ENCODE data around the gene CUX1.
"Not testable (repeated sequence)": the region's sequence is repeated elsewhere in the genome, so short reads cannot be mapped to it uniquely, and the experiment has no call there.

CUX1 gene

DNA sequence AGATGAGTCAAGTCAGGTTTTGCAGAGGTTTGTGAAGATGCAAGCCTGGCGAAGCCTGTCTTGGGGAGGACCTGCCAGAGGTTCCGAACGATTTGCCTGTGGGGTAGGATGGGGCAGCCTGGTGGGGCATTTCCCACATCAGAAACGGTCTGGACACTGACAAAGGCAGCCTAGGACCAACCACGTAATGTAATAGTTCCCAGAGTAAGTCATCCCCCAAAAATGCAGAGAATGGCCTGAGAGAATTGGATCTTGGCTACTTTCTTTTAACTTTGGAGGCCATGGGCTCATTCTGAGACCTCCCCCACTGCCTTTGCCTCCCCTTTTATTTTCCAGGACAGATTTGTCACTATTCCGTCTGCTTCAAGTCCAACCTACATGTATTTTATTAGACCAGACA lies 300.3 kb downstream of the CUX1 start:
- DNase-seq, result no peak

- no peak for DNase-seq
These were observed 301.8 kb downstream of the CUX1 start for GRCh38 chr7:102119213-102119651.

GRCh38 chr7:102119925-102120324 lies 302.5 kb downstream of the CUX1 start:
- DNase-seq, result no peak

GRCh38 chr7:102120666-102121195 lies 303.3 kb downstream of the CUX1 start:
- DNase-seq, result no peak

- no peak for DNase-seq
These were observed 304.6 kb downstream of the CUX1 start for GRCh38 chr7:102122026-102122425.

GRCh38 chr7:102125127-102125596 lies 307.7 kb downstream of the CUX1 start:
- peak; percentile 27 for DNase-seq

GRCh38 chr7:102128303-102128702 lies 310.9 kb downstream of the CUX1 start:
- DNase-seq, result no peak

DNA sequence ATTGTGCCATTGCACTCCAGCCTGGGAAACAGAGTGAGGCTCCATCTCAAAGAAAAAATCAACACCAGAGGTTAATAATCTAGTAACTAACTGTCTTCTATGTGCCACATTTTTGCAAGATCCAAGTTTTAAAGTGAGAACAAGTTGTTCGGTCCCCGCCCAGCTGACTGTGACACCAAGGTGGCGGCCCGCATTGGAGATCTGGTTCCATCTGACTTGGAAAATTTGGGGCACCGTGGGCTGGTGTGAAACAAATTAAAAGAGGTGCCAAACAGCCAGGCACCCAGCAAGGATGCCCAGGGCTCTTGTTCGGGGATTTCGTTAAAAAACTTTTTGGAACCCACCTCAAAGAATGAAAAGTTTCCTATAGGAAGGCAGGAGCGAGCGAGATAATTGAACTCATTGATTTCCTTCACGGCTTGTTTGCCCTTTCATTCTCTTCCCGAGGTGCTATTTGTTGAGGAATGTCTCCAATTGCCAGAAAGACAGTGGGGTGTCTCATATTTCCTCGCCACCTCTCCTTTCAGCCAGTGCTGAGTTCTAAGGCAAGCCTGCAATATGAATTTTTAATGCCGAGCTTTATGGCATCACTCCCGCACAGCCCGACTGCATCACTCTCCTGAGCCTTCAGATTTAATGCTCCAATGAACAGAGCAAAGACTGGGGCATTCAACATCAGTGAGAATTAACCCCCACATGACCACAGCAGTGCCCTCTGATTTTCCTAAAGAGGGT lies 312.4 kb downstream of the CUX1 start:
- no peak for DNase-seq

DNA sequence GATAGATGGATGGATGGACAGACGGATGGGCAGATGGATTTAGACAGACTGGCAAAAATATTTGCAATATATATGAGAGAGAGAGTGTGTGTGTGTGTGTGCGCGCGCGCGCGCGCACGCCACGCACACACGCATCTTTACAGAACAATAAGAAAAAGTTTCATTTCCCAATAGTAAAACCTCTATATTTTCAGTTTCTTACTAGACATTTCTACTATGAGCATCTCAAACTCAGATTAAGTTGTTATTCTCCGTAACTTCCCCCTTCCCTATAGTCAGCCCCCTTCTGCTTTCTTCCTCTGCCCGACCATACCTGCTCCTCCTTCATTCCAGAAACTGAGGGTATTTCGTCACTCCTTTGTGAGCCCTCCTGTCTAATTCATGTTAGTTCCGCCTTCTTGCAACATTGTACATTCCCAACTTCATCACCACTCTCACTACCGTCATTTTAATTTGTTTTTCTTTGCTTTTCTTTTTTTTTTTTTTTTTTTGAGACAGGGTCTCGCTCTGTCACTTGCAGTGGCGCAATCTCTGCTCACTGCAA lies 314.9 kb downstream of the CUX1 start:
- no peak for DNase-seq

GRCh38 chr7:102138676-102139075 lies 321.2 kb downstream of the CUX1 start:
- DNase-seq, result no peak

GRCh38 chr7:102140952-102141370 lies 323.5 kb downstream of the CUX1 start:
- no peak for DNase-seq

DNA sequence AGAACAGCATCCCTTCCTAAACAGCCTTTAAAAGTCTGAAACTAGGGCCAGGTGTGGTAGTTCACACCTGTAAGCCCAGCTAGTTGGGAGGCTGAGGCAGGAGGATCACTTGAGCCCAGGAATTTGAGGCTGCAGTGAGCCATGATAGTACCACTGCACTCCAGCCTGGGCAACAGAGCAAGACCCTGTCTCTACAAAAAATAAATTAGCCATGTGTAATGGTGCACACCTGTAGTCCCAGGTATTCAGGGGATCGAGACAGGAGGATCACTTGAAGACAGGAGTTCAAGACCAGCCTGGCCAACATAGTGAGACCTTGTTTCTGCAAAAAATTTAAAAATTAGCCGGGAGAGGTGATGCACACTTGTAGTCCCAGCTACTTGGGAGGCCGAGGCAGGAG lies 325.0 kb downstream of the CUX1 start:
- DNase-seq, result not testable (repeated sequence)

GRCh38 chr7:102146122-102146521 lies 328.7 kb downstream of the CUX1 start:
- DNase-seq, result no peak

DNA sequence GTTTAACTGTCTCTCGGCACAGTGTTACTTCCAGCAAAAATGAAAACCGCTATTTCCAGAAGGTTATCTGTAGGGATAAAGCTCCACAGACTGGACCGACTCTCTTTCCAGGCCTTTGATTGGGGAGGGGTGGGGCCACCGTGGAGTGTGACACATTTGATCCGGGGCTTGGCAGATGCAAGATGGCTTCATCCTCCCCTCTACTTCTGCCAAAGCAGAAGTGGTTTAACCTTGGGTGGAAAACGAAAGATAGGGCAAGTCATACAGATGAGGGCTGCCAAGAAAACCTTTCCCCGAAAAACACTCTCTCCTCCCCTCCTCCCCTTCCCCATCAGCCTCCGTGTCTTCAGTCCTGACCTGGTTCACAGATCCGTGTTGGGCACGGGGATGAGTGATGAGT lies 329.6 kb downstream of the CUX1 start:
- DNase-seq, result no peak

DNA sequence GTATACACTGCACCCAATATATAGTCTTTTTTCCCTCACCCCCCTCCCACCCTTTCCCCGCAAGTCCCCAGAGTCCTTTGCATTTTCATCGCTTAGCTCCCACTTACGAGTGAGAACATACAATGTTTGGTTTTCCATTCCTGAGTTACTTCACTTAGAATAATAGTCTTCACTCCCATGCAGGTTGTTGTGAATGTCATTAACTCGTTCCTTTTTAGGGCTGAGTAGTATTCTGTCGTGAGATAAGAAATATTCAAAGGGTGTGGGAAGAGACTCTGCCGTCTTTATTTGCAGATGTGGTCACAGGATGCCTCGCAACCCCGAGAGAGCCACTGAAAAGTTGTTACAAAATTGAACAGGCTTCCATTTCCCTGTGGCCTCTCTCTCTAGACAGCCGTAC lies 331.4 kb downstream of the CUX1 start:
- DNase-seq, result no peak

DNA sequence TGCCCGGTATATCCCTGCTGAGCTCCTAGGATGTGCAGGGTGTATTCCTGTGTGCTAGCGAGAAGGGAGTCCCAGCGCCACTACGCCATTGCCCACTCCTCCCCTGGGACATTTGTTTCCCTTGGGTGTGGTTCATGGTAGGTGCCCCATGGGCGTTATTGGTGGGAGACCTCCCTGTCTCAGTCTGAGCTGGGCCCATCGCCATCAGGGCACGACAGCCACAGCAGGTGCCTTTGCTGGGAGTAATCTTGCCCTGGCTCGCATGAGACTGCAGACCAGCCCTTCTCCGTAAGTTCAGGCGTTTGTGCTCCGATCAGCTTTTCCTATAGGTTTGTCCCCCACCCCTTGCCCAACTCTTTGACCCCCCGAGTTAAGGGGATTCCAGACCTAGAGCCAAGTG lies 332.0 kb downstream of the CUX1 start:
- DNase-seq, result no peak

- no peak for DNase-seq
These were observed 332.8 kb downstream of the CUX1 start for GRCh38 chr7:102150266-102150665.

DNA sequence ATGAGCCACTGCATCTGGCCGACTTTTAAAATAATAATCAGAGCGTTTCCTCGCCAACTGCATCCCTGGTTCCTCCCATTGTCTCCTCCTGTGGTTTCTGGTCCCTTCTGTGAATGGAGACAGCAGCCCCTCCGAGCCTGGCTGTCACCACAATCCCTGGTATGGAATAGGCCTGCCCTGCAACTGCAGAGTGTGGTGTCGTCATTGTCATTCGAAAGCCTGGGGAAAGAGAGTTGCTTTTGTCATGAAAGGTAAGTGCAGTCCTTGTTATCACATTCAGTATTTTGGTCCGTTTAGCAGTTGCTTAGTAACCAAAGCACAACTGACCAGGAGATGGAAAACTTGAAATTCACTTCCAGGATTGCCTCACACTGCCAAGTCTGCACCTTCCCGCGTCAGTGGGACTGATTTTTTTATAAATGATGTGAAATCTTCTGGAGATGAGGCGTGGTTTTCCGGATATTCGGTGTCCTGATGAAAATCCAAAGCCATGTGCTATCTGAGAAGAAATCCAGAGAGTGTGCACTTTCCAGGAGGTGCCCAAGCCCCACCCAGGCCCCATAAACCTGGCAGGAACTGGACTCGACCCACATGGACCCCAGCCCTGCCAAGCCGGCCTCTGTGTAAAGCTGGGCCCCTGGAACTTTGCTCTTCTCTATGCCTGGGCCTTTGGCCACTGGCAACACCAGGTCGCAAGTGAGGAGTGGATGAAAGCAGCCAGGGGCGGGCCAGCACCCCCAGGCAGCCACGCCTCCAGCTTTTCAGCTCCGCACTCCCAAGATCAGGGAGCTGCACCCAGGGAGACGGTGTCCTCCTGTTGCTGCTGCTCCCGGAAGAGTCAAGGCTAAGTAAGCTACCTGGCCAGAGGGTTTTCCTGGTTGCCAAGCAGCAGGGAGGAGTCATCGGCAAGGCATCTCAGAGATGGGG lies 335.5 kb downstream of the CUX1 start:
- no peak for DNase-seq

- no peak for DNase-seq
These were observed 336.1 kb downstream of the CUX1 start for GRCh38 chr7:102153599-102153946.

GRCh38 chr7:102154425-102154824 lies 337.0 kb downstream of the CUX1 start:
- DNase-seq, result no peak

- DNase-seq, result no peak
These were observed 338.5 kb downstream of the CUX1 start for GRCh38 chr7:102155821-102156441.

DNA sequence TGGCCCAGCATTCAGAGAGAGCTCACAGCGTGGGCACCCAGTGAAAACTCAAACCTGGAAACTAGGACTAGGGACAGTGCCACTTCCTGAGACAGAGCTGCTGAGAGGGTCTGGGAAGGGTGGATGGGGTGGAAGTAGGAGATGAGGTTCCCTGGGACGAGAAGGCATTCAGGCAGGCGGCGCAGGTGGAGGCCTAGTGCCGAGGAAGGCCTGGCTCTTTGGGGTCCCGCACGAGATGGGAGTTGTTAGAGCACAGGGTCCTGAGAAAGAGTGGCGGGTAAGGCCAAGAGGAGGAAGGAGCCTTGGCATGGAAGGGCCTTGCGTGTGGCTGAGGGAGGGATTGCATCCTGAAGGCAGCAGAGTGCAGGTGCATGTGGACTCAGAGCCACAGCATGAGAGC lies 339.4 kb downstream of the CUX1 start:
- no peak for DNase-seq

- DNase-seq, result no peak
These were observed 347.7 kb downstream of the CUX1 start for GRCh38 chr7:102165136-102165535.
